Measurements from ENCODE around the gene HOATZ. TPM values are rescaled to one million over a fixed set of nuclear protein-coding genes. Genes with fewer than 3 reads are reported as not detected.
A peak's percentile ranks its signal among the peaks of the same experiment; 100 is the strongest.

HOATZ gene
- total RNA-seq, 5 donors from 2014 or later (not counting 1 experiment from before 2014, with no cell fraction given), result not detected

- no peaks in the 10 kb centered on the region for H3K27me3 ChIP-seq (replicated peaks in 1 of 2; ENCODE audit: control insufficient read depth in 2 of 2, extremely low read depth in 1 of 2, insufficient read depth in 2 of 2, low read length in 1 of 2)
- no peak overlapping the region for H3K4me3 Mint-ChIP-seq
- 86% methylated on average over 1 of the region's 1 CpG for WGBS (ENCODE audit: insufficient coverage)
- no peak overlapping the region for H3K27ac Mint-ChIP-seq
- no peaks in the 10 kb centered on the region for H3K36me3 ChIP-seq (ENCODE audit: control insufficient read depth in 2 of 2, extremely low read depth in 1 of 2, insufficient read depth in 1 of 2, low read length in 1 of 2)
- H3K4me3 ChIP-seq (ENCODE audit: control insufficient read depth in 1 of 2, extremely low read depth in 1 of 2, low read length in 1 of 2), result no peak overlapping the region
- POLR2A ChIA-PET, result no interaction called here
- H3K27me3 Mint-ChIP-seq, result peaks cover 4 to 11% of the 10 kb centered on the region in 2 donors
- no peak for DNase-seq
- H3K9me3 ChIP-seq, result no peaks in the 10 kb centered on the region
- CTCF ChIA-PET, result no interaction called here
- no peaks in the 10 kb centered on the region for H3K9me3 Mint-ChIP-seq
- H3K36me3 Mint-ChIP-seq, result no peaks in the 10 kb centered on the region
- peaks cover 0 to 7% of the 10 kb centered on the region in 2 experiments for H3K4me1 ChIP-seq (ENCODE audit: control insufficient read depth in 1 of 2, extremely low read depth in 1 of 2, insufficient read depth in 2 of 2, low read length in 2 of 2)
- ATAC-seq (replicated peaks in 1 of 4), result no peak
- H3K4me1 Mint-ChIP-seq, result peaks cover 17 to 24% (median 18%) of the 10 kb centered on the region in 3 donors
- H3K27ac ChIP-seq (ENCODE audit: low read length), result no peak overlapping the region
Measured at GRCh38 chr11:111525456-111525855, 10.9 kb downstream of the HOATZ start.

- POLR2A ChIA-PET, result no interaction called here
- CTCF ChIA-PET, result no interaction called here
Measured at GRCh38 chr11:111526501-111526900, 11.9 kb downstream of the HOATZ start.

GRCh38 chr11:111527279-111527678, 12.7 kb downstream of the HOATZ start:
- no peak overlapping the region for H3K4me3 Mint-ChIP-seq
- ChIA-PET POLR2A (no interaction called here), CTCF (no interaction called here)
- H3K36me3 Mint-ChIP-seq, result no peaks in the 10 kb centered on the region
- H3K4me1 Mint-ChIP-seq, result peaks cover 20 to 24% (median 23%) of the 10 kb centered on the region in 3 donors
- Histone ChIP-seq H3K9me3 (no peaks in the 10 kb centered on the region), H3K27ac (ENCODE audit: low read length) (no peak overlapping the region), H3K36me3 (ENCODE audit: control insufficient read depth in 2 of 2, extremely low read depth in 1 of 2, insufficient read depth in 1 of 2, low read length in 1 of 2) (no peaks in the 10 kb centered on the region), H3K4me3 (ENCODE audit: control insufficient read depth in 1 of 2, extremely low read depth in 1 of 2, low read length in 1 of 2) (no peak overlapping the region), H3K27me3 (replicated peaks in 1 of 2; ENCODE audit: control insufficient read depth in 2 of 2, extremely low read depth in 1 of 2, insufficient read depth in 2 of 2, low read length in 1 of 2) (no peaks in the 10 kb centered on the region), H3K4me1 (ENCODE audit: control insufficient read depth in 1 of 2, extremely low read depth in 1 of 2, insufficient read depth in 2 of 2, low read length in 2 of 2) (peaks cover 0 to 7% of the 10 kb centered on the region in 2 experiments)
- no peak overlapping the region for H3K27ac Mint-ChIP-seq
- peaks cover 4 to 13% of the 10 kb centered on the region in 2 donors for H3K27me3 Mint-ChIP-seq
- no peak for DNase-seq
- no peaks in the 10 kb centered on the region for H3K9me3 Mint-ChIP-seq
- no peak for ATAC-seq (replicated peaks in 1 of 4)
- no CpG with 5 or more reads among the region's 1 CpG for WGBS (ENCODE audit: insufficient coverage)

More at GRCh38 chr11:111526501-111526900, 11.9 kb downstream of the HOATZ start:
- no peaks in the 10 kb centered on the region for H3K36me3 Mint-ChIP-seq
- no peak overlapping the region for H3K27ac Mint-ChIP-seq
- no peak overlapping the region for H3K4me3 Mint-ChIP-seq
- ATAC-seq (replicated peaks in 1 of 4) (peak in 2 of 4 experiments; percentile 41 to 69), DNase-seq (peak in 8 of 35 experiments; percentile 20 to 50 (median 30))
- Histone ChIP-seq H3K27me3 (replicated peaks in 1 of 2; ENCODE audit: control insufficient read depth in 2 of 2, extremely low read depth in 1 of 2, insufficient read depth in 2 of 2, low read length in 1 of 2) (no peaks in the 10 kb centered on the region), H3K36me3 (ENCODE audit: control insufficient read depth in 2 of 2, extremely low read depth in 1 of 2, insufficient read depth in 1 of 2, low read length in 1 of 2) (no peaks in the 10 kb centered on the region), H3K4me1 (ENCODE audit: control insufficient read depth in 1 of 2, extremely low read depth in 1 of 2, insufficient read depth in 2 of 2, low read length in 2 of 2) (peaks cover 0 to 7% of the 10 kb centered on the region in 2 experiments), H3K27ac (ENCODE audit: low read length) (no peak overlapping the region), H3K9me3 (no peaks in the 10 kb centered on the region), H3K4me3 (ENCODE audit: control insufficient read depth in 1 of 2, extremely low read depth in 1 of 2, low read length in 1 of 2) (no peak overlapping the region)
- peaks cover 4 to 11% of the 10 kb centered on the region in 2 donors for H3K27me3 Mint-ChIP-seq
- 83% methylated on average over 1 of the region's 1 CpG for WGBS (ENCODE audit: insufficient coverage)
- no peaks in the 10 kb centered on the region for H3K9me3 Mint-ChIP-seq
- peaks cover 17 to 24% (median 18%) of the 10 kb centered on the region in 3 donors for H3K4me1 Mint-ChIP-seq

- Mint-ChIP-seq H3K4me3 (no peak overlapping the region), H3K9me3 (no peaks in the 10 kb centered on the region), H3K27me3 (peaks cover 4 to 12% of the 10 kb centered on the region in 2 donors), H3K36me3 (no peaks in the 10 kb centered on the region), H3K4me1 (peaks cover 20 to 24% (median 23%) of the 10 kb centered on the region in 3 donors), H3K27ac (no peak overlapping the region)
- H3K27ac ChIP-seq (ENCODE audit: low read length), result no peak overlapping the region
- ChIA-PET CTCF (no interaction called here), POLR2A (no interaction called here)
- no peaks in the 10 kb centered on the region for H3K9me3 ChIP-seq
- WGBS (ENCODE audit: insufficient coverage), result no CpG with 5 or more reads among the region's 1 CpG
- ATAC-seq (replicated peaks in 1 of 4) (peak; percentile 57 to 80 (median 66)), DNase-seq (peak in 10 of 35 experiments; percentile 7 to 77 (median 32))
- no peaks in the 10 kb centered on the region for H3K36me3 ChIP-seq (ENCODE audit: control insufficient read depth in 2 of 2, extremely low read depth in 1 of 2, insufficient read depth in 1 of 2, low read length in 1 of 2)
- H3K4me3 ChIP-seq (ENCODE audit: control insufficient read depth in 1 of 2, extremely low read depth in 1 of 2, low read length in 1 of 2), result no peak overlapping the region
- H3K27me3 ChIP-seq (replicated peaks in 1 of 2; ENCODE audit: control insufficient read depth in 2 of 2, extremely low read depth in 1 of 2, insufficient read depth in 2 of 2, low read length in 1 of 2), result no peaks in the 10 kb centered on the region
- peaks cover 0 to 7% of the 10 kb centered on the region in 2 experiments for H3K4me1 ChIP-seq (ENCODE audit: control insufficient read depth in 1 of 2, extremely low read depth in 1 of 2, insufficient read depth in 2 of 2, low read length in 2 of 2)
Measured at GRCh38 chr11:111528557-111528956, 14.0 kb downstream of the HOATZ start.

GRCh38 chr11:111530091-111530490, 15.5 kb downstream of the HOATZ start:
- no peaks in the 10 kb centered on the region for H3K36me3 Mint-ChIP-seq
- Histone ChIP-seq H3K27ac (ENCODE audit: low read length) (no peak overlapping the region), H3K36me3 (ENCODE audit: control insufficient read depth in 2 of 2, extremely low read depth in 1 of 2, insufficient read depth in 1 of 2, low read length in 1 of 2) (no peaks in the 10 kb centered on the region), H3K4me3 (ENCODE audit: control insufficient read depth in 1 of 2, extremely low read depth in 1 of 2, low read length in 1 of 2) (no peak overlapping the region), H3K4me1 (ENCODE audit: control insufficient read depth in 1 of 2, extremely low read depth in 1 of 2, insufficient read depth in 2 of 2, low read length in 2 of 2) (peaks cover 0 to 7% of the 10 kb centered on the region in 2 experiments), H3K27me3 (replicated peaks in 1 of 2; ENCODE audit: control insufficient read depth in 2 of 2, extremely low read depth in 1 of 2, insufficient read depth in 2 of 2, low read length in 1 of 2) (no peaks in the 10 kb centered on the region), H3K9me3 (no peaks in the 10 kb centered on the region)
- no peaks in the 10 kb centered on the region for H3K9me3 Mint-ChIP-seq
- no CpG with 5 or more reads among the region's 3 CpGs for WGBS (ENCODE audit: insufficient coverage)
- H3K27me3 Mint-ChIP-seq, result peaks cover 3 to 13% of the 10 kb centered on the region in 2 donors
- H3K4me1 Mint-ChIP-seq, result peaks cover 20 to 24% (median 23%) of the 10 kb centered on the region in 3 donors
- ChIA-PET POLR2A (no interaction called here), CTCF (interaction anchor here in 1 of 2 donors (0.6 kb wide), 1 partner anchor 54 kb away, joined by 3 read pairs; no protein-coding TSS in a partner anchor)
- ATAC-seq (replicated peaks in 1 of 4) (no peak), DNase-seq (no peak)
- no peak overlapping the region for H3K27ac Mint-ChIP-seq
- no peak overlapping the region for H3K4me3 Mint-ChIP-seq

- ATAC-seq (replicated peaks in 1 of 4) (no peak), DNase-seq (no peak)
- Histone ChIP-seq H3K36me3 (ENCODE audit: control insufficient read depth in 2 of 2, extremely low read depth in 1 of 2, insufficient read depth in 1 of 2, low read length in 1 of 2) (no peaks in the 10 kb centered on the region), H3K27me3 (replicated peaks in 1 of 2; ENCODE audit: control insufficient read depth in 2 of 2, extremely low read depth in 1 of 2, insufficient read depth in 2 of 2, low read length in 1 of 2) (no peaks in the 10 kb centered on the region), H3K27ac (ENCODE audit: low read length) (no peak overlapping the region), H3K9me3 (no peaks in the 10 kb centered on the region), H3K4me1 (ENCODE audit: control insufficient read depth in 1 of 2, extremely low read depth in 1 of 2, insufficient read depth in 2 of 2, low read length in 2 of 2) (peaks cover 0 to 7% of the 10 kb centered on the region in 2 experiments), H3K4me3 (ENCODE audit: control insufficient read depth in 1 of 2, extremely low read depth in 1 of 2, low read length in 1 of 2) (no peak overlapping the region)
- Mint-ChIP-seq H3K4me1 (peaks cover 16 to 19% (median 18%) of the 10 kb centered on the region in 3 donors), H3K27me3 (peaks cover 6 to 15% of the 10 kb centered on the region in 2 donors), H3K9me3 (no peaks in the 10 kb centered on the region), H3K36me3 (no peaks in the 10 kb centered on the region), H3K4me3 (no peak overlapping the region), H3K27ac (no peak overlapping the region)
- POLR2A ChIA-PET, result no interaction called here
- CTCF ChIA-PET, result no interaction called here
Measured at GRCh38 chr11:111531136-111531535, 16.6 kb downstream of the HOATZ start.

Data from T-cell (primary cell).